Activated CD8-positive, alpha-beta memory T cell treated with anti-CD3 and anti-CD28 coated beads, Interleukin-2, amount 10 ng/mL, durations not matched to agents 7 days and 5 days (primary cell): Measurements from ENCODE around the gene PSMD2. TPM values are rescaled to one million over a fixed set of nuclear protein-coding genes. Genes with fewer than 3 reads are reported as not detected.

Experiments used
- ATAC-seq: fragments of 150-1000 bp; cut with Tn5 transposase; one replicate; pipeline ENCODE4 v1.10.0; 2021; ENCODE audit warnings: moderate library complexity
- CTCF ChIA-PET: fragments of 350-600 bp; sonication (Branson Sonifier 250); formaldehyde crosslinking; loops from one replicate; lab custom pipeline; 2021; ENCODE audit warnings: antibody characterized with exemption; lab: Charles Lee
- DNase-seq: peaks from one replicate; pipeline ENCODE4 v3.0.0-alpha.2; 2020
- H3K27ac Mint-ChIP-seq: one replicate; pipeline ENCODE4 v1.8.0; 2021; ENCODE audit warnings: mild to moderate bottlenecking, mixed read lengths
- H3K27me3 Mint-ChIP-seq: one replicate; pipeline ENCODE4 v1.8.0; 2021; ENCODE audit warnings: mixed read lengths
- H3K36me3 Mint-ChIP-seq: one replicate; pipeline ENCODE4 v1.8.0; 2021; ENCODE audit warnings: mild to moderate bottlenecking, mixed read lengths
- H3K4me1 Mint-ChIP-seq: one replicate; pipeline ENCODE4 v1.8.0; 2021; ENCODE audit warnings: mixed read lengths
- H3K4me3 Mint-ChIP-seq: one replicate; pipeline ENCODE4 v1.8.0; 2021; ENCODE audit warnings: mild to moderate bottlenecking, moderate library complexity, mixed read lengths
- H3K9me3 Mint-ChIP-seq: one replicate; pipeline ENCODE4 v1.8.0; 2022; ENCODE audit warnings: low read depth, mixed read lengths
- total RNA-seq, 2 experiments: library from RNA; stranded (reverse); gene quantifications; one replicate each; pipeline ENCODE4 v1.2.3, GENCODE V29; 2021

The PSMD2 gene
- total RNA-seq, 2 experiments from 2014 or later: 193 to 258 TPM

DNA sequence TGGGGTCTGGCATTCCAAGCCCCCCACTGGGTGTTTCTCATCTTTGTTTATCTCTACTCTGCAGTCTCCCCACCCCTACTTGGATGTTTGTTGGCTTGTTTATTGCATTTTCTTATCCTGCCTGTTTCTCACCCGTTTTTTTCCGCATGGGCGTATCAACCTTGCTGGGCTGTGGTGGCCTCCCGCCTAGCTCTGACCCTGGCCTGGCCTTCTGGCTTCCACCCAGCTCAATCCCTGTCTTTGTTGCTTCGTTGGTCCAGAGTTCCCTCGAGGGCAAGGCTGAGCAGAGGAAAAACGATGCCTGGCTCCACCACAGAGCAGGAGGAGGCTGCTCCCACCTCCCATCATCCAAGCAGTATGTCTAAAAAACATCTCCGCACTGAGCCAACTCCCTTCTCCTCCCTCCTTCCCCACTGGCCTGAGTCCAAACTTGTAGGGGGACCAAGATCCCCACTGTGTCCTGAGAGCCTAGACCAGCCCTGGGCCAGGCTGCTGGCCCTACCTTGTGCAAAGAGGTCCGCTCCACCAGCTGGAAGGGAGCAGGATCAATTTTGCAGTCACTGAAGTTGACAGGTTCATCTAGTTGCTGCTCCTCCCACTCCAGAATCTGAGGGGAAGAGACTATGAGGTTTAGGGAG lies 52.6 kb downstream of the PSMD2 start:
- H3K27me3 Mint-ChIP-seq: no peaks in the 10 kb centered on the region
- no peaks in the 10 kb centered on the region for H3K9me3 Mint-ChIP-seq
- no peak overlapping the region for H3K27ac Mint-ChIP-seq
- DNase-seq (no peak), ATAC-seq (no peak)
- H3K4me1 Mint-ChIP-seq: peaks cover 9% of the 10 kb centered on the region
- H3K36me3 Mint-ChIP-seq: no peaks in the 10 kb centered on the region
- CTCF ChIA-PET: interaction anchor here (0.5 to 1.1 kb wide), 2 partner anchors 11 to 60 kb away, joined by 3 read pairs; no protein-coding TSS in a partner anchor
- no peak overlapping the region for H3K4me3 Mint-ChIP-seq

DNA sequence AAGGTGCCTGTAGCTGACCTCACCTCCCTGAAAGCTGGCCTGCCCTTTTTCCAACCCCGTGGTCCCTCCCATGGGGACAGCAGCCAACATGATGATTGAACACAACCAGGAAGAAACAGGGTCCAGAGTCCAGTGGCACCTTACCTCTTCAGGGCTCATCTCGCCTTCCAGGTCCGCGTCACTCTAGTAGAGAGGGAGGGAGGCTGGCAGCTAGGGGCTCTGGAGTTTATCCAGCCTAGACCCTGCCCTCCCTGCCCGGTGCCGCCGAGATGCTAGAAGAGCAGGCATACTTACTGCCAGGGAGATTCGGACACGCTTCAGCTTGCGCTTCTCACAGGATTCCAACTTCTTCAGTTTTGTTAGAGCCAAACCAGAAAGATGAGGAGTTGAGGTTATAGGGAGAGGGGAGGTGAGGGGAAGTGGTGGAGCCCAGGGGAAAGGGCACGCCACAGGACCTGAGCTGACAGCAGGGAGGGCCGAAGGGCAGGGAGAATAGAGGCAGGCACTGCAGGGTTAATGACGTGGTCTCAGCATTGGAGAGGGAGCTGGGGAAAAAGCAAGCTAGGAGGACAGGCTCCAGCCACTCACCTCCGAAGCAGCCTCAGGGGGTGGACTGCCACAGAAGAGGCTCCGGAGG lies 53.2 kb downstream of the PSMD2 start:
- Mint-ChIP-seq H3K27me3 (no peaks in the 10 kb centered on the region), H3K4me1 (peaks cover 9% of the 10 kb centered on the region), H3K4me3 (no peak overlapping the region), H3K27ac (no peak overlapping the region), H3K9me3 (no peaks in the 10 kb centered on the region), H3K36me3 (no peaks in the 10 kb centered on the region)
- DNase-seq (no peak), ATAC-seq (no peak)
- CTCF ChIA-PET: interaction anchor here (0.5 to 1.2 kb wide), 3 partner anchors 9 to 60 kb away, joined by 3 read pairs; partner anchors contain the start of genes CLCN2 and POLR2H

- no peak overlapping the region for H3K27ac Mint-ChIP-seq
- DNase-seq (no peak), ATAC-seq (no peak)
- H3K27me3 Mint-ChIP-seq: no peaks in the 10 kb centered on the region
- no peaks in the 10 kb centered on the region for H3K9me3 Mint-ChIP-seq
- peaks cover 5% of the 10 kb centered on the region for H3K4me1 Mint-ChIP-seq
- CTCF ChIA-PET: interaction anchor here (0.7 to 2.1 kb wide), 6 partner anchors 8 to 160 kb away, joined by 3 to 13 read pairs (median 3); partner anchors contain the start of genes CLCN2 and POLR2H
- no peak overlapping the region for H3K4me3 Mint-ChIP-seq
- no peaks in the 10 kb centered on the region for H3K36me3 Mint-ChIP-seq
These were observed 54.0 kb downstream of the PSMD2 start for GRCh38 chr3:184352897-184353545.

- no peaks in the 10 kb centered on the region for H3K9me3 Mint-ChIP-seq
- H3K27ac Mint-ChIP-seq: no peak overlapping the region
- no peak overlapping the region for H3K4me3 Mint-ChIP-seq
- H3K36me3 Mint-ChIP-seq: no peaks in the 10 kb centered on the region
- H3K4me1 Mint-ChIP-seq: peaks cover 5% of the 10 kb centered on the region
- peak; percentile 8 for ATAC-seq
- DNase-seq: no peak
- H3K27me3 Mint-ChIP-seq: no peaks in the 10 kb centered on the region
- CTCF ChIA-PET: interaction anchor here (0.5 to 2.1 kb wide), 16 partner anchors 8 to 590 kb away, joined by 3 to 13 read pairs (median 4); partner anchors contain the start of gene FAM131A
These were observed 54.5 kb downstream of the PSMD2 start for GRCh38 chr3:184353546-184353941.

DNA sequence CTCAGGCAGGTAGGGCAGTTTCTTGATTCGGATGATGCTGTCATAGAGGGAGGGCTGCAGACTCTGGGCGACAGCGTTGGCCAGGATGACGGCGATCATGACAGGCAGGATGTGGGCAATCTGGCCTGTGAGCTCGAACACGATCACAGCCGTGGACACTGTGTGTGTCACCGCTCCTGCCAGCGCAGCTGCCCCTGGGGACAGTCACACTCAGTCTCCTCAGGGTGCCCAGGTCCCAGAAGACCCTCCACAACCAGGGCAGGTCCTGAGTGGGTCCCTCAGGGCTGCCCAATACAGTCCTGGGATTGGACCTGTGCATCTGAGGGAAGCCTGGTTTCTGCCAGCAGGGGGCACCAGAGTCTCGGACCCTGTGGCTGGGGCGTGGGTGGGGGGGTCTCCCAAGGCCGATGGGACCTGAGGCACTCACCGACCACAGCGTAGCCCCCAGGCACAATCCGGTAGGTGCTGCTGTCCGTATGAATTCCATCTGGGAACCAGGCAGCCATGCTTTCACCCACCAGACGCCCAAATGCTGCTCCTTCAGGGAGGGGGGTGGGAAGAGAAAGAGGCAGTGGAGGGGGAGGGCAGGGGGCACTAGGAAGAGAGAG lies 55.2 kb downstream of the PSMD2 start:
- Mint-ChIP-seq H3K9me3 (no peaks in the 10 kb centered on the region), H3K36me3 (no peaks in the 10 kb centered on the region), H3K27me3 (no peaks in the 10 kb centered on the region), H3K4me3 (no peak overlapping the region), H3K4me1 (peaks cover 5% of the 10 kb centered on the region), H3K27ac (peak overlapping the region; percentile 8)
- peak; percentile 72 for DNase-seq
- peak; percentile 81 for ATAC-seq
- CTCF ChIA-PET: interaction anchor here (0.5 to 2.1 kb wide), 15 partner anchors 9 to 590 kb away, joined by 3 to 13 read pairs (median 4); partner anchors contain the start of gene FAM131A

GRCh38 chr3:184354754-184355153 lies 55.7 kb downstream of the PSMD2 start:
- Mint-ChIP-seq H3K27ac (no peak overlapping the region), H3K36me3 (no peaks in the 10 kb centered on the region), H3K4me3 (no peak overlapping the region), H3K4me1 (peaks cover 5% of the 10 kb centered on the region), H3K9me3 (no peaks in the 10 kb centered on the region), H3K27me3 (no peaks in the 10 kb centered on the region)
- ATAC-seq (no peak), DNase-seq (no peak)
- CTCF ChIA-PET: interaction anchor here (0.9 to 2.1 kb wide), 4 partner anchors 17 to 186 kb away, joined by 3 to 13 read pairs (median 5); no protein-coding TSS in a partner anchor

DNA sequence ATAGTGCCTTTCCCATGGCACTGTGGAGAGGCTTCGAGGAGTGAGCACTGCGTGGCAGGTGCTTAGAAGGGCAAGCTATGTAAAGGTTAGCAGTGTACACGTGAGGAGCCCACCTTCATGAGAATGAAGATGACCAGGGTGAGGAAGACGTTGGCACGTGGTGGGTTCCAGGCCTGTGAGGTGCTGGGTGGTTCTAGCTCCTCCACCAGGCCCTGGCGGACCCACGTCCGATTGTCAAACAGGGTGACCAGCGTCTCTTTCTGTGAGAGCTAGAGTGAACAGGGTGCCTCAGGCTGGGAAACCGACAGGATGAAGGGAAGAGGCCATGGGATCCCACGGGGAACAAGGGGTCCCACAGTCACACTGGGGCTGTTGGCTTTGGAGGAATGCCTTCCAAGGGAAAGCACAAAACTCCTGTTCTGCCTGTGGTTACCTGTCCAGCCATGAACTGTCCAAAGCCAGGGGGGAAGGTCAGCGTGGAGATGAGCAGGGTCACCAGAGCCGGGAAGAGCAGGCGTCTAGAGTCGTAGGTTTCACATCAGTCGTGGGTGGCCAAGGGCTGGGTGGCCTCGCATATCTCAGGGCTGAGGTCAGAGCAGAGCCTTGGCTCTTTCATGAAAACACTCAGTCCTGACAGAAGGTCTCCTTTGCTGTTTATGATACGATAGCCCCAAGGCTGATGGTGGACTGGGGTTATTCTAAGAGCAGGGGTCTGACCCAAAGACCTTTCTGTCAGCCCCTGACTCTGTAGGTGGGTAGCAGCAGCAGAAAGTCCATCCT lies 56.4 kb downstream of the PSMD2 start:
- Mint-ChIP-seq H3K9me3 (no peaks in the 10 kb centered on the region), H3K27me3 (peaks cover 4% of the 10 kb centered on the region), H3K4me1 (peaks cover 7% of the 10 kb centered on the region), H3K4me3 (no peak overlapping the region), H3K27ac (no peak overlapping the region), H3K36me3 (no peaks in the 10 kb centered on the region)
- DNase-seq (no peak), ATAC-seq (no peak)
- CTCF ChIA-PET: interaction anchor here (0.9 to 1.6 kb wide), 3 partner anchors 158 to 186 kb away, joined by 3 to 7 read pairs (median 3); no protein-coding TSS in a partner anchor

DNA sequence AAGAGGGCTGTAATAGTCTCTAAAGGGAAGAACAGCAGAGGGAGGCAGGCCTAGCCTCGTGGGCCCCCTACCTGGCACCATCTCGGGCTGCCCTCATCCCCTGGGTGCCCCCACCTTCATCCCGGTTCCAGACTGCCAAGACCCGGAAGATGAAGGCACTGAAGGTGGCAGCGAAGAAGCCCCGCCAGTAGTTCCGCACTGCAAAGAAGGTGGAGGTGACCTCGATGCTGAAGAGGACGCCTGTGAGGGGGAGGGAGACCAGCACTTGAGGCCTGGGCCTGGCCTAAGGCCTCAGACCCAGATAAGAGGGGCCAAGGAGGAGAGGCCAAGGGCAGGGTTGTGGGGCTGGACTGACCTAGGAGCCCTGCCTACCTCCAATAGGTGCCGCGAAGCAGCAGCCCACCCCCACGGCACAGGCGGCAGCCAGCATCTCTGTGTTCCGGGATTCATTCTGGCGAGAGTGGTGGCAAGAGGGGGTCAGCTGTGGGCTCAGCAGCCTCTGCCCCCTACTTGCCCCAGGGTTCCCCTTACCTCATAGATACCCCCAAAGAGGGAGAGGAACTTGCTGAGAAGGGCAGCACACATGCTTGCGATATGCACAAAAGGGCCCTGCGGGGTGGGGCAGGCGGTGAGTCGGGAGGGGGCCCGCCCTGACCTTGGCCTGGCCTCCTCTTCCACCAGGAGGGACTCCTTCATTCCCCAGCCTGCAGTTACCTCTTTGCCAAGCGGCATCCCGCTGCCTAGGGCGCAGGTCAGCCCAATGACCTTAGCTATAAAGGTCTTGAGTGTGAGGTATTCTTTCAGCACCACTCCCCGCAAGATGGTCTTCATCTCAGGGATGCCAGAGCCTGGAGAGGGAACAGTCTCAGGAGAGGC lies 58.4 kb downstream of the PSMD2 start:
- Mint-ChIP-seq H3K4me1 (peaks cover 13% of the 10 kb centered on the region), H3K27ac (no peak overlapping the region), H3K9me3 (no peaks in the 10 kb centered on the region), H3K4me3 (no peak overlapping the region), H3K27me3 (peaks cover 5% of the 10 kb centered on the region), H3K36me3 (no peaks in the 10 kb centered on the region)
- CTCF ChIA-PET: no interaction called here
- DNase-seq: no peak
- ATAC-seq: no peak

- ATAC-seq (no peak), DNase-seq (no peak)
- peaks cover 15% of the 10 kb centered on the region for H3K4me1 Mint-ChIP-seq
- no peak overlapping the region for H3K27ac Mint-ChIP-seq
- peaks cover under 1% of the 10 kb centered on the region for H3K36me3 Mint-ChIP-seq
- H3K4me3 Mint-ChIP-seq: no peak overlapping the region
- CTCF ChIA-PET: interaction anchor here (0.9 to 1.1 kb wide), 2 partner anchors 10 to 156 kb away, joined by 3 read pairs; no protein-coding TSS in a partner anchor
- no peaks in the 10 kb centered on the region for H3K9me3 Mint-ChIP-seq
- H3K27me3 Mint-ChIP-seq: peaks cover 5% of the 10 kb centered on the region
These were observed 59.2 kb downstream of the PSMD2 start for GRCh38 chr3:184358124-184358767.
